Keratinocyte (primary cell): Measurements from ENCODE around the gene ADH5. TPM values are rescaled to one million over a fixed set of nuclear protein-coding genes. Genes with fewer than 3 reads are reported as not detected.
A peak's percentile ranks its signal among the peaks of the same experiment; 100 is the strongest.

ENCODE experiments used
- DNase-seq: peaks from one replicate; pipeline ENCODE4 v3.0.0-alpha.2; 2011; ENCODE audit warnings: low read depth, missing footprints, low spot score
- FAIRE-seq: peaks from 2 replicates; lab custom pipeline; 2011; peaks lifted over from hg19 to GRCh38; lab: Jason Lieb, UNC
- H2AFZ ChIP-seq: 2 replicates; pipeline ENCODE4 v1.6.0; 2012; ENCODE audit warnings: low read length, control low read depth, inconsistent platforms; ENCODE audit not compliant: control insufficient read depth
- H3K27ac ChIP-seq: 2 replicates; pipeline ENCODE4 v1.5.1; 2011; ENCODE audit warnings: low read length; ENCODE audit not compliant: control insufficient read depth, insufficient read depth
- H3K27me3 ChIP-seq: 3 replicates; pipeline ENCODE4 v1.6.0; 2011; ENCODE audit warnings: low read length; ENCODE audit not compliant: control insufficient read depth, insufficient read depth; ENCODE audit errors: extremely low read depth
- H3K36me3 ChIP-seq, 2 experiments: 2 replicates in 1 of 2; 3 replicates in 1 of 2; pipeline ENCODE4 v1.5.1; 2011; ENCODE audit warnings: low read length in 2 of 2, mild to moderate bottlenecking in 1 of 2; ENCODE audit not compliant: control insufficient read depth in 2 of 2, insufficient read depth in 2 of 2; ENCODE audit errors: extremely low read depth in 1 of 2
- H3K4me1 ChIP-seq: 3 replicates; pipeline ENCODE4 v1.5.1; 2011; ENCODE audit warnings: low read length; ENCODE audit not compliant: control insufficient read depth, insufficient read depth; ENCODE audit errors: extremely low read depth
- H3K4me2 ChIP-seq: 3 replicates; pipeline ENCODE4 v1.6.0; 2011; ENCODE audit warnings: low read depth, low read length; ENCODE audit not compliant: control insufficient read depth, insufficient read depth; ENCODE audit errors: extremely low read depth
- H3K4me3 ChIP-seq, 3 experiments: fragments of 200-600 bp in 1 of 3; sonication (generic) in 1 of 3; 2 replicates in 2 of 3; 3 replicates in 1 of 3; pipeline ENCODE4 v1.5.1; 2011 to 2016; ENCODE audit warnings: low read length in 3 of 3, mild to moderate bottlenecking in 3 of 3, control low read depth in 2 of 3, inconsistent platforms in 1 of 3, low read depth in 1 of 3, mixed read lengths in 1 of 3, mixed run types in 1 of 3, moderate library complexity in 1 of 3; ENCODE audit not compliant: control insufficient read depth in 2 of 3, insufficient read depth in 2 of 3; ENCODE audit errors: extremely low read depth in 1 of 3
- H3K79me2 ChIP-seq: 2 replicates; pipeline ENCODE4 v1.6.0; 2012; ENCODE audit warnings: low read length; ENCODE audit not compliant: control insufficient read depth, insufficient read depth
- H3K9ac ChIP-seq: 3 replicates; pipeline ENCODE4 v1.6.0; 2011; ENCODE audit warnings: low read length; ENCODE audit not compliant: control insufficient read depth, insufficient read depth; ENCODE audit errors: extremely low read depth
- H3K9me1 ChIP-seq: 3 replicates; pipeline ENCODE4 v1.6.0; 2011; ENCODE audit warnings: low read length; ENCODE audit not compliant: control insufficient read depth, insufficient read depth; ENCODE audit errors: extremely low read depth
- H3K9me3 ChIP-seq: 2 replicates; pipeline ENCODE4 v1.5.1; 2012; ENCODE audit warnings: low read depth, low read length; ENCODE audit not compliant: control insufficient read depth
- H4K20me1 ChIP-seq: 3 replicates; pipeline ENCODE4 v1.6.0; 2011; ENCODE audit warnings: low read length; ENCODE audit not compliant: control insufficient read depth, insufficient read depth; ENCODE audit errors: extremely low read depth
- EZH2 ChIP-seq: IDR thresholded peaks from one replicate; pipeline ENCODE4 v1.6.1; 2012; ENCODE audit warnings: inconsistent platforms, mild to moderate bottlenecking, low read length, moderate library complexity
- dilution Hi-C: fragments of 300-500 bp; cut with MboI; formaldehyde crosslinking; loops from one replicate; pipeline ENCODE4 v1.7.0; 2020; ENCODE audit warnings: low sequenced_read_pairs; ENCODE audit not compliant: extremely low pct_ligation_motif_present
- polyA minus RNA-seq, 3 experiments: library from RNA; depleted of rRNA, polyadenylated mRNA; stranded (reverse); fragments of >200 nt; gene quantifications; 1 replicate in 1 of 3; 2 replicates in 1 of 3; 3 replicates in 1 of 3; pipeline ENCODE4 v1.2.3, GENCODE V29; 2011
- polyA plus RNA-seq, 5 experiments: library from polyadenylated mRNA; depleted of rRNA in 3 of 5; stranded (reverse) in 3 of 5; stranded (forward) in 1 of 5; unstranded in 1 of 5; fragments of >200 nt; gene quantifications; 1 replicate in 1 of 5; 2 replicates in 3 of 5; 3 replicates in 1 of 5; pipeline versions ENCODE4 v1.2.1 to v1.2.3, GENCODE V29; 2011 to 2012; ENCODE audit warnings: missing spikeins in 2 of 5, low read depth in 1 of 5, low replicate concordance in 1 of 5
- TF ChIP-seq, protein P1 (sequence below), 3 experiments: IDR thresholded peaks in 1 of 3; conservative IDR thresholded peaks in 1 of 3; optimal IDR thresholded peaks in 1 of 3; 2 replicates in 2 of 3; 3 replicates in 1 of 3; pipeline versions ENCODE3 to v1.5.1; 2011; ENCODE audit warnings: low read length in 3 of 3, mild to moderate bottlenecking in 3 of 3, moderate library complexity in 2 of 3, control low read depth in 1 of 3, inconsistent platforms in 1 of 3; ENCODE audit not compliant: insufficient read depth in 2 of 3; ENCODE audit errors: extremely low read depth in 1 of 3

The ADH5 gene
- polyA plus RNA-seq: 238 to 314 TPM (median 260 TPM) in 3 replicates
- 44.4 TPM for polyA plus RNA-seq (2011; ENCODE audit: low read depth)
- 180 and 286 TPM in 2 replicates for polyA plus RNA-seq (2011; cell fraction: cytosol; rRNA removed)
- polyA plus RNA-seq (2011; cell fraction: nucleus; rRNA removed): 225 and 271 TPM in 2 replicates
- 123 and 183 TPM in 2 replicates for polyA plus RNA-seq (2012; ENCODE audit: low replicate concordance)
- 60.1 to 223 TPM (median 174 TPM) in 3 replicates for polyA minus RNA-seq
- polyA minus RNA-seq (2011; cell fraction: cytosol; rRNA and poly(A)+ RNA removed): 80.8 TPM
- 51.1 and 93.1 TPM in 2 replicates for polyA minus RNA-seq (2011; cell fraction: nucleus; rRNA and poly(A)+ RNA removed)

- no peak for DNase-seq
- FAIRE-seq: no peak
- no peaks in the 10 kb centered on the region for H3K27me3 ChIP-seq
- H3K36me3 ChIP-seq: peaks cover 7 to 10% of the 10 kb centered on the region in 2 experiments
- no peaks in the 10 kb centered on the region for H3K9me3 ChIP-seq
- H3K79me2 ChIP-seq: peaks cover 62% of the 10 kb centered on the region
- peak within 1 kb of the TSS; percentile 96 for H3K27ac ChIP-seq
- H4K20me1 ChIP-seq: no peaks in the 10 kb centered on the region
- dilution Hi-C loops: no loop called here
- TF ChIP-seq EZH2: no peak
- TF ChIP-seq, protein P1, sequence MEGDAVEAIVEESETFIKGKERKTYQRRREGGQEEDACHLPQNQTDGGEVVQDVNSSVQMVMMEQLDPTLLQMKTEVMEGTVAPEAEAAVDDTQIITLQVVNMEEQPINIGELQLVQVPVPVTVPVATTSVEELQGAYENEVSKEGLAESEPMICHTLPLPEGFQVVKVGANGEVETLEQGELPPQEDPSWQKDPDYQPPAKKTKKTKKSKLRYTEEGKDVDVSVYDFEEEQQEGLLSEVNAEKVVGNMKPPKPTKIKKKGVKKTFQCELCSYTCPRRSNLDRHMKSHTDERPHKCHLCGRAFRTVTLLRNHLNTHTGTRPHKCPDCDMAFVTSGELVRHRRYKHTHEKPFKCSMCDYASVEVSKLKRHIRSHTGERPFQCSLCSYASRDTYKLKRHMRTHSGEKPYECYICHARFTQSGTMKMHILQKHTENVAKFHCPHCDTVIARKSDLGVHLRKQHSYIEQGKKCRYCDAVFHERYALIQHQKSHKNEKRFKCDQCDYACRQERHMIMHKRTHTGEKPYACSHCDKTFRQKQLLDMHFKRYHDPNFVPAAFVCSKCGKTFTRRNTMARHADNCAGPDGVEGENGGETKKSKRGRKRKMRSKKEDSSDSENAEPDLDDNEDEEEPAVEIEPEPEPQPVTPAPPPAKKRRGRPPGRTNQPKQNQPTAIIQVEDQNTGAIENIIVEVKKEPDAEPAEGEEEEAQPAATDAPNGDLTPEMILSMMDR (optimal IDR thresholded peaks at IDR 0.05 in 1 of 3, IDR thresholded peaks at IDR 0.05 in 1 of 3, conservative IDR thresholded peaks at IDR 0.05 in 1 of 3; ENCODE audit: extremely low read depth in 1 of 3, insufficient read depth in 2 of 3, low read length in 3 of 3): no peak
- peak within 1 kb of the TSS; percentile 94 for H3K4me2 ChIP-seq
- H3K9ac ChIP-seq: peak within 1 kb of the TSS; percentile 94
- H3K4me1 ChIP-seq: peaks cover 15% of the 10 kb centered on the region
- H3K9me1 ChIP-seq: no peaks in the 10 kb centered on the region
- peak within 1 kb of the TSS; percentile 55 to 90 (median 81) for H3K4me3 ChIP-seq
- peak within 1 kb of the TSS; percentile 71 for H2AFZ ChIP-seq
Measured at GRCh38 chr4:99088481-99089365, at the start of gene ADH5. ADH5 (minus strand) TSS chr4:99088788; CDS start chr4:99088700, 88 bp downstream.

GRCh38 chr4:99136329-99136728 lies 47.7 kb upstream of the ADH5 start:
- Histone ChIP-seq H4K20me1 (no peaks in the 10 kb centered on the region), H3K9me3 (no peaks in the 10 kb centered on the region), H3K9ac (no peak overlapping the region), H3K36me3 (no peaks in the 10 kb centered on the region), H3K27ac (no peak overlapping the region), H3K9me1 (no peaks in the 10 kb centered on the region), H3K4me3 (no peak overlapping the region), H3K4me2 (no peak overlapping the region), H3K4me1 (no peaks in the 10 kb centered on the region), H3K27me3 (no peaks in the 10 kb centered on the region), H2AFZ (no peak overlapping the region), H3K79me2 (no peaks in the 10 kb centered on the region)
- no peak for DNase-seq
- FAIRE-seq: no peak
- no peak for TF ChIP-seq EZH2
- TF ChIP-seq, protein P1 (optimal IDR thresholded peaks at IDR 0.05 in 1 of 3, IDR thresholded peaks at IDR 0.05 in 1 of 3, conservative IDR thresholded peaks at IDR 0.05 in 1 of 3; ENCODE audit: extremely low read depth in 1 of 3, insufficient read depth in 2 of 3, low read length in 3 of 3): no peak
- dilution Hi-C loops: no loop called here
